ENCODE results near the gene TFEB. TPM values are rescaled to one million over a fixed set of nuclear protein-coding genes. Genes with fewer than 3 reads are reported as not detected.

The TFEB gene
- total and polyA plus RNA-seq, 2 donors from 2014 or later: 50.7 to 51.0 TPM

DNA sequence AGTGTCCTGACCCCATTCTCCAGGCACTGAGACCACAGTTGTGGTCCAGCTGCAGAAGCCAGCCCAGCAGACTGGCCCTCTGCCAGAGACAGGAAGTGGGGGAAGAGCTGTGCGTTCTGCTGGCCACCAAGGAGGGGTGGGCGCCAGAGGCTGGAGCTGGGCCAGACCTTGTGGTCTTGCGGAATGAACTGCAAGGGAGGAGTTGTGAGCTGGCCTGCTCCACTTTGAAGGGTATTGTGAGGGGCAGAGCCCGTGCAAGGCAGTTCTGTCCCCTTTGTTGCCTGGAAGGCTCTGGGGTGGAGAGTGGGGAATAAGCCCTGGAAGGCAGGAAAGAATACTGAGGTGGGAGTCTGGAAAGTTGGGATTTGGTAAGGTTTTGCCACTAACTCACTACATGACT lies 100.8 kb downstream of the TFEB start:
- Histone ChIP-seq H3K27ac (ENCODE audit: low read depth in 2 of 2, low read length in 2 of 2) (no peak overlapping the region), H3K27me3 (ENCODE audit: control insufficient read depth, insufficient read depth, low read length) (no peaks in the 10 kb centered on the region), H3K36me3 (ENCODE audit: control insufficient read depth in 2 of 3, insufficient read depth in 3 of 3, low read length in 3 of 3) (no peaks in the 10 kb centered on the region), H3K9me3 (ENCODE audit: control insufficient read depth in 2 of 3, insufficient read depth in 1 of 3, low read length in 3 of 3) (no peaks in the 10 kb centered on the region), H3K4me3 (ENCODE audit: low read length in 3 of 3) (no peak overlapping the region), H3K4me1 (ENCODE audit: control insufficient read depth in 2 of 3, insufficient read depth in 2 of 3, low read depth in 1 of 3, low read length in 3 of 3) (peaks cover 0 to 5% (median 0%) of the 10 kb centered on the region in 3 donors), H3K9ac (ENCODE audit: low read length in 3 of 3) (no peak overlapping the region)
- TF ChIP-seq, protein P1, sequence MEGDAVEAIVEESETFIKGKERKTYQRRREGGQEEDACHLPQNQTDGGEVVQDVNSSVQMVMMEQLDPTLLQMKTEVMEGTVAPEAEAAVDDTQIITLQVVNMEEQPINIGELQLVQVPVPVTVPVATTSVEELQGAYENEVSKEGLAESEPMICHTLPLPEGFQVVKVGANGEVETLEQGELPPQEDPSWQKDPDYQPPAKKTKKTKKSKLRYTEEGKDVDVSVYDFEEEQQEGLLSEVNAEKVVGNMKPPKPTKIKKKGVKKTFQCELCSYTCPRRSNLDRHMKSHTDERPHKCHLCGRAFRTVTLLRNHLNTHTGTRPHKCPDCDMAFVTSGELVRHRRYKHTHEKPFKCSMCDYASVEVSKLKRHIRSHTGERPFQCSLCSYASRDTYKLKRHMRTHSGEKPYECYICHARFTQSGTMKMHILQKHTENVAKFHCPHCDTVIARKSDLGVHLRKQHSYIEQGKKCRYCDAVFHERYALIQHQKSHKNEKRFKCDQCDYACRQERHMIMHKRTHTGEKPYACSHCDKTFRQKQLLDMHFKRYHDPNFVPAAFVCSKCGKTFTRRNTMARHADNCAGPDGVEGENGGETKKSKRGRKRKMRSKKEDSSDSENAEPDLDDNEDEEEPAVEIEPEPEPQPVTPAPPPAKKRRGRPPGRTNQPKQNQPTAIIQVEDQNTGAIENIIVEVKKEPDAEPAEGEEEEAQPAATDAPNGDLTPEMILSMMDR (IDR thresholded peaks at IDR 0.05; ENCODE audit: borderline replicate concordance, extremely low read depth, insufficient read depth): no peak
- intact Hi-C loops (cut with DNase I): no loop called here
- DNase-seq (peak; percentile 68 to 90 (median 72)), FAIRE-seq (no peak)

Other genes with a start within 250 kb of the TFEB start
- gene FOXP4, start 189.2 kb downstream of the TFEB start, total RNA-seq: 33.2 TPM
- 14.0 TPM for gene FOXP4, start 189.2 kb downstream of the TFEB start, polyA plus RNA-seq (ENCODE audit: insufficient read depth, low read depth, low replicate concordance)
- gene MDFI, start 97.1 kb downstream of the TFEB start, total RNA-seq: 16.9 TPM
- 2.3 TPM for gene MDFI, start 97.1 kb downstream of the TFEB start, polyA plus RNA-seq (ENCODE audit: insufficient read depth, low read depth, low replicate concordance)
- gene PGC, start 11.8 kb upstream of the TFEB start, total RNA-seq: not detected
- gene PGC, start 11.8 kb upstream of the TFEB start, polyA plus RNA-seq (ENCODE audit: insufficient read depth, low read depth, low replicate concordance): 0.39 TPM
- gene FRS3, start 44.3 kb upstream of the TFEB start, total RNA-seq: 7.0 TPM
- 5.3 TPM for gene FRS3, start 44.3 kb upstream of the TFEB start, polyA plus RNA-seq (ENCODE audit: insufficient read depth, low read depth, low replicate concordance)
- 6.5 TPM for gene PRICKLE4, start 45.2 kb upstream of the TFEB start, total RNA-seq
- gene PRICKLE4, start 45.2 kb upstream of the TFEB start, polyA plus RNA-seq (ENCODE audit: insufficient read depth, low read depth, low replicate concordance): 1.4 TPM
- gene TOMM6, start 52.1 kb upstream of the TFEB start, total RNA-seq: 150 TPM
- 479 TPM for gene TOMM6, start 52.1 kb upstream of the TFEB start, polyA plus RNA-seq (ENCODE audit: insufficient read depth, low read depth, low replicate concordance)
- gene USP49, start 159.8 kb upstream of the TFEB start, total RNA-seq: 3.4 TPM
- gene USP49, start 159.8 kb upstream of the TFEB start, polyA plus RNA-seq (ENCODE audit: insufficient read depth, low read depth, low replicate concordance): 1.1 TPM
- 22.0 TPM for gene MED20, start 185.5 kb upstream of the TFEB start, total RNA-seq
- gene MED20, start 185.5 kb upstream of the TFEB start, polyA plus RNA-seq (ENCODE audit: insufficient read depth, low read depth, low replicate concordance): 15.1 TPM
- gene BYSL, start 185.9 kb upstream of the TFEB start, total RNA-seq: 14.3 TPM
- 10.1 TPM for gene BYSL, start 185.9 kb upstream of the TFEB start, polyA plus RNA-seq (ENCODE audit: insufficient read depth, low read depth, low replicate concordance)
- 139 TPM for gene CCND3, start 206.2 kb upstream of the TFEB start, total RNA-seq
- gene CCND3, start 206.2 kb upstream of the TFEB start, polyA plus RNA-seq (ENCODE audit: insufficient read depth, low read depth, low replicate concordance): 42.1 TPM